Astrocyte (in vitro differentiated cells and primary cell): ENCODE data around the gene NOG.

Experiments used
- EZH2 ChIP-seq: IDR thresholded peaks from 2 replicates; pipeline ENCODE4 v1.6.1; 2012; ENCODE audit warnings: mild to moderate bottlenecking, low read length, inconsistent platforms; ENCODE audit not compliant: insufficient read depth
- TF ChIP-seq, protein P1 (sequence below): IDR thresholded peaks from 2 replicates; pipeline ENCODE4 v1.5.1; 2011; ENCODE audit warnings: low read depth, mild to moderate bottlenecking, inconsistent platforms, low read length, moderate library complexity; ENCODE audit not compliant: insufficient read depth

DNA sequence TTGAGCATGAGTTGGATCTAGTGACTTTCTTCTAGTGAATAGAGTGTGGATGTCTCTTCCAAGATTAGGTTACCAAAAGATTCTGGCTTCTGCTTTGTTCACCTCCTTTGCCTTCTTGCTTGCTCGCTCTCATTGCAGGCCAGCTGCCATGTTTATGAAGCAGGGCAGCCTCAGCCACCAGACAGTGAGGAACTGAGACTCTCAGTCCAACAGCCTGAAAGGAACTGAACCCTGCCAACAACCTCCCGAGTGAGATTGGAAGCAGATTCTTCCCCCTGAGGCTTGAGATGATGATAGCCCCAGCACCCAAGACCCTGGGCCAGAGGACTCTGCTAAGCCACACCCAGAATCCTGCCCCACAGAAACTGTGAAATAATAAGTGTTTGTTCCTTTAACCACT, 48.4 kb downstream of the NOG start:
- TF ChIP-seq, protein P1, sequence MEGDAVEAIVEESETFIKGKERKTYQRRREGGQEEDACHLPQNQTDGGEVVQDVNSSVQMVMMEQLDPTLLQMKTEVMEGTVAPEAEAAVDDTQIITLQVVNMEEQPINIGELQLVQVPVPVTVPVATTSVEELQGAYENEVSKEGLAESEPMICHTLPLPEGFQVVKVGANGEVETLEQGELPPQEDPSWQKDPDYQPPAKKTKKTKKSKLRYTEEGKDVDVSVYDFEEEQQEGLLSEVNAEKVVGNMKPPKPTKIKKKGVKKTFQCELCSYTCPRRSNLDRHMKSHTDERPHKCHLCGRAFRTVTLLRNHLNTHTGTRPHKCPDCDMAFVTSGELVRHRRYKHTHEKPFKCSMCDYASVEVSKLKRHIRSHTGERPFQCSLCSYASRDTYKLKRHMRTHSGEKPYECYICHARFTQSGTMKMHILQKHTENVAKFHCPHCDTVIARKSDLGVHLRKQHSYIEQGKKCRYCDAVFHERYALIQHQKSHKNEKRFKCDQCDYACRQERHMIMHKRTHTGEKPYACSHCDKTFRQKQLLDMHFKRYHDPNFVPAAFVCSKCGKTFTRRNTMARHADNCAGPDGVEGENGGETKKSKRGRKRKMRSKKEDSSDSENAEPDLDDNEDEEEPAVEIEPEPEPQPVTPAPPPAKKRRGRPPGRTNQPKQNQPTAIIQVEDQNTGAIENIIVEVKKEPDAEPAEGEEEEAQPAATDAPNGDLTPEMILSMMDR: no peak
- no peak for TF ChIP-seq EZH2
